Middle frontal gyrus (tissue), 1 donor: ENCODE measurements around the gene VPS13D.
"Not testable (repeated sequence)": the region's sequence is repeated elsewhere in the genome, so short reads cannot be mapped to it uniquely, and the experiment has no call there.

ENCODE experiments used
- DNase-seq: peaks from one replicate; pipeline ENCODE4 v3.0.0-alpha.2; 2015; ENCODE audit warnings: low spot score; ENCODE audit errors: extremely low spot score

Gene VPS13D

DNA sequence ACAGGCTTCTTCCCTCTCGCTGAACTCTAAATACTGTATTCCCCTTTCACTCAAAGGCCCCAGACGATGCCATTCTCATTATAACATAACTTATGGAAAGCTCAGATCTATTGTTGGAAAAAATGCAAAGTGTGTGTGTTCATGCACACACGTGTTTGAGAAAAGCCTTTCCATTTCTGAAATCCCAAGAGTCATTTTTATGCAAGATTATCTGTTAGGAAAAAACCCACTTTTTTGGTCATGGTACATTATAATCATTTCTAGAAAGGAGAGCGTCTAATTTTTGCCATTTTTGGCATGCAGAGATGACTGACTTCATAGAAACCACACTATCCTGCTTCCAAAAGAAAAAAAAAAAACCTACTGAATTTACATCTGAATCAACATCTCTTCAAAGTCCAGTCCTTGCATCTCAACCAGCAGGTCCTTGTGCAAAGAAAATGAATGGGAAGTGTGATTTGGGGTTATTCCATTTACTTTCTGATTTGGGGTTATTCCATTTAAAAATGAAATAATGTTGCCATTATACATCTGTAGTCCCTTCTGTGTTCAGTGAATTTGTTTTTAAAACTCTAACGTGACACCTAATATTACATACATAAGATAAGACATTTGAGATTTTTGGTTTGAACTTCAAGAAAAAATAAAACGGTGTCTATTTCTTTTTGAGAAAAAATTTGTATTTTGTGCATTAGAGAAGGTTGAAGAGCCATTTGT lies 237.9 kb downstream of the VPS13D start:
- no peak for DNase-seq

GRCh38 chr1:12468323-12468722 lies 238.5 kb downstream of the VPS13D start:
- DNase-seq = no peak

- DNase-seq = no peak
These were observed 239.7 kb downstream of the VPS13D start for GRCh38 chr1:12469493-12469892.

DNA sequence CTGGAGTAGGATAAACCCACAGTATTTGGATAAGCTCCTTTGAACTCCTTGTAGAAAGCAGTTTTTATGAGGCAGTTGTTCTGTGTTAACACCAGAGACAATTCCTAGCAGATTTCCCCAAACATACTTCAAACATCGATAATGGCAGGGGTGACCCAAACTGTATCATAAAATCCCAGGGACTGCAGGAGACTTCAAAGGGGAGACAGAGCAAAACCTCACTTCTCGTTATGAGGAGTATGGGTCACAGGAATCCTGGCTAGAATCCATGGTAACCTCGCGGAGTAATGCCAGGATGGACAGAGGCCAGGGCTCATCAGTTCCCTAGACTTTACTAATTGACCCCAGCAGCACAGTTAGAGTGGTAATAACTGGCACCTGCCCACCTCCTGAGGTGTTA lies 240.2 kb downstream of the VPS13D start:
- DNase-seq = no peak

- DNase-seq = not testable (repeated sequence)
These were observed 241.1 kb downstream of the VPS13D start for GRCh38 chr1:12470916-12471315.

DNA sequence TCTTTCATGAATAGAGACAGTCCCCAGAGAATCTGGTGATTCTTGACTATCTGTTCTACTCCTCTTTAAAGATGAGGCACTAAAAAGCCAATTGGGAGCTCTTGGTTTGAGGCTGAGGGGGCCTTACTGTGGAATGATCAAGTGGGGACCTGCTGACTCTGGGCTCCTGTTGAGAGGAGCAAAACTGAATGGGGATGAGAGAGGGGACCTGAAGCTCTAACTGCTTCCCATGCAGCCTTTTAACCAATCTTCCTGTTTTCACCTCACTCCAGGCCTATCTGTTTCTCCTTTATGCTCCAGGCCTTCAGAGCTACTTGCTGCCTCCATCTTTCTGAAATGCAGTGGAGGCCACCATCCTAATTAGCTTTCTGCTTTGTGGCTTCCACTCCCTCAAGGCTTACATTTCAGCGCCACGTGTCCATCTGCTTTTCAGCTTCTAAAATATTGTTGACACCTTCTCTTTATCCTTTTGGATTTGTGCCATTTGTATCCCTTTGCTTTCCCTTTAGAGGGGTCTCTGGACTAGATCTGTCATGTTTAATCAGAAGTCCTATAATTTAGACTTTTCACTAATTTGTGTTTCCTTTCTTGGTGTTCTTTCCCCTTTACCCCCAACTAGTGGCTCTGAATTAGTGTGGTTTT lies 242.4 kb downstream of the VPS13D start:
- no peak for DNase-seq

DNA sequence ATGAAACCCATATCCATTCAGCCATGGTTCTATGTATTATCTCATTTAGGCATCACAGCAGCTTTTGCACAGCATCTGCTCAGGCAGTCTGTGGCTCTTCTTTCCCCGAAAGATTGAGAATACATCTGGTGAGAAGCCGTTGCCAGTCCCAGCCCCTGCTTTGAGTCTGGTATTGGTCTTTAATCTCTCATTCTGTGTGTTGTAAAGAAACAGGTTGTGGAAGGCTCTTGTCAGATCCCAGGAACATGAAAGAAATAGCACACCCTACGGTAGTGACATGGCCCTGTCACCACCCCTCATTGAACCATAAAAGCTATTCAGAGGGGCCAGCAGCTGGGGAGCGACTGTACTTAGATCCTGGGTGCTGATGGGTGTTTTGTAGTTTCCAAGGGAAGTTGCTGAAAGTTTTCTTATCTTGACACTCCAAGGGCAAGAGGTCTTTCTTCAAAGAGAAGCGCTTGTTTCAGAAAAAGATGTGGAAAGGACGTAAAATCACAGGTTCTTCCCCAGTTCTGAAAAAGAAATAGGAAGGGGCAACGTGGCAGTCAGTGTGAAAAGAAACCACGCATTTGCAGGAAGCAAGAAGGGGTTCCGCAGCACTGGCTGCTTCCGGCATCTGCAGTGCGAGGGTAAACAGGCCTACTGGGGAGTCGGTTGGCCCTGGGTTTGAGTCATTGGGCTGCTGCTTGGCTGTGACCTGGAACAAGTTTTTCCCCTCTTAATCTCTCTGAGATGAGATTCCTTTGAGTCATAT lies 243.1 kb downstream of the VPS13D start:
- no peak for DNase-seq

DNA sequence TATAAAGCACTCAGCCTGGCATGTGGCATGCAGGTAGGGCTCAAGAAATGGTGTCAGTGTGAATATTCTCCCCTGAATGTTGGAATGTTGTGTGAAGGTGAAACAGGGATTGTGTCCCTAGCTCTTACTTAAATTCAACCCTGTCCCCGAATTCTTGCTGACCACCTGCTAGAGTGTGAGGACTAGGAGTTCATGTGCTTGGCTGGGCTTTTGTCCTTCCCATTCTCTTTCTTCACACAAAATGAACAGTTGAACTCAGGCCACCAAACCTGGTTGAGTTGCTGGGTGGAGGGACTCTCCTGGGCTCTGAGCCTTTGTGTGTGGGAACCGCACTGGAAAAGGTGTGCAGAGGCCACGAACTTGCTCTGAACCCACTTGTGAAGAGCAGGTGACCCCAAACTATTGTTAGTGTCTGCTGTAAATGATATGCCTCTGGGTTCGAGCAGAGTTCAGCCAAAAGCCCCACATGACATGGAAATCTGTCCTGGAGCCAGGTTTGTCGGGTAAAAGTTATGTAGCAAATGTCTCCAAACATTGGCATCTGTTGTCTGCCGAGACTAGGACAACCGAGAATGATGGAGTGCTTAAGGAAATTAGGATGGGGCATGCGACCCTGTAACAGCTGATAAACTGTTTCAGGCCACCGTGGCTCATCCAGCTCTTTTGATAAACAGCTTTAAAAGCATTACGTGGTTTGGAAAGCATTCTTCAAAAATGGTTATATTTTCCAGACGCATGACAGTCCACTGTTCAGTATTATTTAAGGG lies 243.9 kb downstream of the VPS13D start:
- DNase-seq = no peak

GRCh38 chr1:12475101-12475500 lies 245.3 kb downstream of the VPS13D start:
- no peak for DNase-seq

DNA sequence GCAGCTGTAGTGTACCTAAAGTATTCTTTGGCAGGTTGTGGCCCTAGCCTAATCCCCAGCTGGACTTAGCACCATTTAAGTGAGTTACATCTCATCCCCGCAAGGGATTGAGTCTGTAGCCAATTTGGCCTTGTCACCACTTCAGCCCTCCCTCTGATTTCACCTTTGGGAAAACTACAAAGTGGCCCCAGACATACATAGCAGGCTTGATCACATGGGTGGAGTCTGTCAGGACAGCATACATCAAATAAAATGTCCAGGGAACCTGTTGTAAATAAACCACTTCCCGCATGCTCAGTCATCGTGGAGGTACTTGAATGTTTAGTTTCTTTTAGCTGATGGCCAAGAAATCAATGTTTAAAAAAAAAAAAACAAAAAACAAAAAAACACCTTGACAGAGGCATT lies 245.7 kb downstream of the VPS13D start:
- no peak for DNase-seq

GRCh38 chr1:12475947-12476346 lies 246.1 kb downstream of the VPS13D start:
- DNase-seq = no peak

DNA sequence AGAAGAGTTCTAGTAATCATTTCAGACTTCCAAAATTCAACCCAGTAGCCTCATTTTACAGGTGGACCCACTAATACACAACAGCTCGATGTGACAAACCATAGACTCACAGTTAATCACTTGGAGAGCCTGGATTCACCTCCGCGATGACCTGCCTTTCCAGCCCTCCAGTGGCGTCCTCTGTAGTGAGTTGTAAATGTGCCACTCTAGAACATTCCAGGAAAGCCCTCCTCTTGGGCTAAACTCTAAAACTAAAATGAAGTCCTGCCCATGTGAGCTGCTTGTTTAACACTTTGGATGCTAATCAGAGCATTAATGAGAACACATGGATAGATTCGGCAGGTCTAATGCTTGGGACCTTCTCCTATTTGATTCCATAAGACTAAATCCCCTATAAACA lies 247.5 kb downstream of the VPS13D start:
- DNase-seq = no peak

- DNase-seq = no peak
These were observed 248.2 kb downstream of the VPS13D start for GRCh38 chr1:12477936-12478611.

DNA sequence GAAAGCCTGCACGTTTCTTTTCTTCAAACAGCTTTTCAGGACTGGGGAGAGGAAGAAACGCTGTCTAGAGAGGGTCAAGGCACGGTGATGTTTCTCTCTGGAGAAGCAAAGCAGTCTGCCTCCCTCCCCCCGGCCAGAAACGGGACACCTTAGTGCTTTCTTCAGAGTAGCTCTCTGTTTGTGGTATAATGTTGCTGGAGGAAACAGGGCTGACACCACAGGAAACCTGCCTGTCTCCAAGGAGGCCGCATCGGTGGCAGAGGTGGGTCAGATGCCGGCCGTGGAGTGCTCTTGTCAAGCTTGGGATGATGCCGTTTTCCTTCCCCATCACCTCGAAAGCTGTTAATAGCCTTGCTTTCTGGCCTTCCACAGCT lies 248.8 kb downstream of the VPS13D start:
- DNase-seq = no peak

DNA sequence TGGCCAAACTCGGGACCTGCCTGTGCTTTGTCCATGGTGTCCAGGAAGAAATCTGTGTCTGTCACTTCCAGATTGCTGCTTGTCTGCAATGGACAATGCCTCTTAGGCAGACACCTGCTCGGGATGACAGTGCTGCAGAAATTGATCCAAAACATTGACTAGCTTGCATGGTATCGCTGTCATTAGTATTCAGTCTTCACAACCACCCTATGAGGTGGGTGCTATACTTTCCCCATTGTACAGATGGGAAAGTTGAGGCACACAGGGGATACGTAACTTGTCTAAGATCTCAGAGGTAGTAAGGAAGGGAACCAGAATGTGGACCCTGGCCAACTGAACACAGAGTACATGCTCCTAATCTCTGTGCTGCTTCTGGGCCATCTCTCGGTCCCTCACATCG lies 249.5 kb downstream of the VPS13D start:
- no peak for DNase-seq

DNA sequence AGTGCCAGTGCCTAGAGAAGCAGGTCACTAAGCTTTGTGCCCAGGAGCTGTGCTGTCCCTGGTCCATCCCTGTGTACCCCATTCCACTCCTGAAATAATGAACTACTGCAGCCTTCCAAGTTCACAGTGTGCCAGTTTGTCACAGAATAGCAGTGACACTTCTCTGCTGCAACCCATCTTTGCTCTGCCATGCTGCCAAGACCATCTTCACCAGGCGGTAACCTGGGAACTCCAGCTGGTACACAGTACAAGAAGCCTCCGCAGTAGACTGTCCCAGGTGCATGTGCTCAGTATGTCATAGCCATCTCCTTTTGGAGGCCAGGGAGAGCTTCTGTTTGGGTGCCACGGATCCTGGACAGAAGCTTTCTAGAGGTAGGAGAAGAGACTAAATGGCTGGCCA lies 250.2 kb downstream of the VPS13D start:
- no peak for DNase-seq

GRCh38 chr1:12480748-12481362 lies 251.0 kb downstream of the VPS13D start:
- peak; percentile 11 for DNase-seq

- no peak for DNase-seq
These were observed 252.1 kb downstream of the VPS13D start for GRCh38 chr1:12481928-12482327.

DNA sequence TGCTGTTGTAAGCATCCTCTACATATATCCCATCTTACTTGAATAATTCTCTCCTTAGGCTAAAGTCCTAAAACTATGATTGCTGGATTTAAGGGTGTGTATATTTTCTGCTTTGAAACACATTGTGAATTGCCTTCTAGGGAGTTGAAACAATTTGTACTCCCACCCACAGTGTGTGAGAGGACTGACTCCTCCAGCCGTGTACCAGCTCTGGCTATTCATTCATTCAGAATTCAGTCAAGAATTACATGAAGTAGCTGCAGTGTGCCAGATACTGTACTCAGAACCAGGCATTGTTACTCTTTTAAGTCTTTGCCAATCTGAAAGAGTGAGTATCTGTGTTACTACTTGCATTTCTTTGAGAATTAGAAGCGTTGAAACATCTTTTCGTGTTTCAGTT lies 253.2 kb downstream of the VPS13D start:
- no peak for DNase-seq

DNA sequence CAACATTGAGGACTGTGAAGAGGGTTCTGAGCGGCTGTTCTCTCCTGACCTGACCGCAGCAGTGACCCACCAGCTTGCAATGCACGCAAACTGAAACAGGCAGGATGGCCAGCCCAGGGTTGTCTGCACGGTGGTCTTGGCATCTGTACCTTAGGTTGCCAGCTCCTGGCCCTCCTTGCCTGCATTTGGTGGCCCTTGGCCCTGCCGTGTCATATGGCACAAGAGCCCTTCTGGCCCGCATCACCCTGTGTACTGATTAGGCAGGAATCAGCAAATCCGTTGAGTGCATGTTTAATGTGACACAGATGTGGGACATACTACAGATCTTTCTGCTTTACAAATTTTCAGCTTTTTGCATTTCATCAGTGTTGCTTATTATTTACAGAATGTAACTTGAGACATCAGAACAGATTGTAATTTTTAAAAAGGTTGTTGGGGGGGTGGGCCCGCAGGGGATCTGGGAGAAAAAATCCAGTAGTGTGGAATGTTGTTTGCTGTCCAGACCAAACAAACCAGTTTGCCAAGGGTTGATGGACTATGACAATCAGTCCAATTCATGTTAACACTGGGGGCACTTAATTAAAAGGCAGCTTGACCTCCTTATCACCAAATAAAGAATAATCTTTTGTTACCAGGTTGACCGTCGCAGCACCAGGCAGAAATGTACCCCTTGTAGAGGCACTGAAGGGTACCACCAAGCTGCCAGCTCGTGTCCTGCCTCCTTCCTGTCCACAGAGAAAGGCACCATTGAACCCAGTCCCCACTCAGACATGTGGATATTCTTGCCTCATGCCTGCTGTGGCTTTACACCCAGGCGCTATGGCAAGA lies 255.6 kb downstream of the VPS13D start:
- no peak for DNase-seq
